NCI-H1694 (cell line): Measurements from ENCODE around the gene FBLN7.
"Not testable (repeated sequence)": the region's sequence is repeated elsewhere in the genome, so short reads cannot be mapped to it uniquely, and the experiment has no call there.

Experiments used
- DNase-seq: peaks from one replicate; lab custom pipeline; 2025; lab: John Stamatoyannopoulos, UW

The FBLN7 gene, protein sequence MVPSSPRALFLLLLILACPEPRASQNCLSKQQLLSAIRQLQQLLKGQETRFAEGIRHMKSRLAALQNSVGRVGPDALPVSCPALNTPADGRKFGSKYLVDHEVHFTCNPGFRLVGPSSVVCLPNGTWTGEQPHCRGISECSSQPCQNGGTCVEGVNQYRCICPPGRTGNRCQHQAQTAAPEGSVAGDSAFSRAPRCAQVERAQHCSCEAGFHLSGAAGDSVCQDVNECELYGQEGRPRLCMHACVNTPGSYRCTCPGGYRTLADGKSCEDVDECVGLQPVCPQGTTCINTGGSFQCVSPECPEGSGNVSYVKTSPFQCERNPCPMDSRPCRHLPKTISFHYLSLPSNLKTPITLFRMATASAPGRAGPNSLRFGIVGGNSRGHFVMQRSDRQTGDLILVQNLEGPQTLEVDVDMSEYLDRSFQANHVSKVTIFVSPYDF

DNA sequence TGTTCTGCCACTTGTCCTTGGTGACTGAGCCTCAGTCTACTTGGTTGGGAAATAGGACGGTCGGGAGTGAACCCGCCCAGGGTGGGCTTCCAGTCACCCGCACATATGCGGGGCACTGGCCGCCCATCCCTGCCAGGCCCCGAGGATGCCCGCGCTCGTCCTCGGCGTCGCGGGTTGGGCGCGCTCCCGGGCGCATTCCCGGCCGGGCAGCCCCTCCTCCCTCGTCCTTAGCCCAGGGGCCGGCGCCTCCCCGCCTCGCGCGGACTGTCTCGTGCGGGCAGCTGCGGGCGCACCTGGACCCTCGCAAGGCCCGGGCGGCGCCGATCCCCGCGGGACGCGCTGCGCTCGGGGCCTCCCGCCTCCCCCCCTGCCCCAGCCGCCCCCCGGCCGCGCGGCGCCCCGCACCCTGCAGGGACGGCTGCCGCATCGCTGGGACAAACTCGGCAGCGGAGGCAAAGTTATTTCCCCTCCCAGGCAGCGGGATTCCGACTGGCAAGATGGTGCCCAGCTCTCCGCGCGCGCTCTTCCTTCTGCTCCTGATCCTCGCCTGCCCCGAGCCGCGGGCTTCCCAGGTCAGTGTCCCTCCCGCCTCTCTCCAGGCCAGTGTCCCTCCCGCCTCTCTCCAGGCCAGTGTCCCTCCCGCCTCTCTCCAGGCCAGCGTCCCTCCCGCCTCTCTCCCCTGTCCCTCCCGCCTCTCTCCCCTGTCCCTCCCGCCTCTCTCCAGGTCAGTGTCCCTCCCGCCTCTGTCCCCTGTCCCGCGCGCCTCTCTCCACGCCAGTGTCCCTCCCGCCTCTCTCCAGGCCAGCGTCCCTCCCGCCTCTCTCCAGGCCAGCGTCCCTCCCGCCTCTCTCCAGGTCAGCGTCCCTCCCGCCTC lies at the start of gene FBLN7:
TSS of gene FBLN7 (plus strand) at position 227 of the 874 bp plus-strand sequence. CDS start at position 498, 271 bp downstream.
- peak; percentile 16 for DNase-seq

DNA sequence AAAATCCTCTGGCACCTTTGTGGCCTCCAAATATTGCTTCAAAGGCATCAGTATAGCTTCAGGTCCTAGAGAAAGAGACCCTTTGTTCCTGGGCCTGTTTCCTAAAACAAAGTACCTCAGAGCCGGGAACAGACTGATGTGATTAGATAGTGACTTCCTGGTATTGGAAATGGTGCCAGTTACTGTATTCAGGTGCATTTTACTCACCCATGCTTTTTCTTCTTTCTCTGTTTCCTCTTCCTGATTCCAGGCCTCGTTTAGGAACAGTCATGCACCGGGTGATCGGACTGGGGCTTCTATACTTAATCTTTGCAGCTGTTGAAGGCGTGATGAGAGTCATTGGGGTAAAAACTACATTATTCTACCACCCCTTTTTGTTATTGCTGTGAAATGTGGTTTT lies 48.8 kb upstream of the FBLN7 start:
- DNase-seq = no peak

DNA sequence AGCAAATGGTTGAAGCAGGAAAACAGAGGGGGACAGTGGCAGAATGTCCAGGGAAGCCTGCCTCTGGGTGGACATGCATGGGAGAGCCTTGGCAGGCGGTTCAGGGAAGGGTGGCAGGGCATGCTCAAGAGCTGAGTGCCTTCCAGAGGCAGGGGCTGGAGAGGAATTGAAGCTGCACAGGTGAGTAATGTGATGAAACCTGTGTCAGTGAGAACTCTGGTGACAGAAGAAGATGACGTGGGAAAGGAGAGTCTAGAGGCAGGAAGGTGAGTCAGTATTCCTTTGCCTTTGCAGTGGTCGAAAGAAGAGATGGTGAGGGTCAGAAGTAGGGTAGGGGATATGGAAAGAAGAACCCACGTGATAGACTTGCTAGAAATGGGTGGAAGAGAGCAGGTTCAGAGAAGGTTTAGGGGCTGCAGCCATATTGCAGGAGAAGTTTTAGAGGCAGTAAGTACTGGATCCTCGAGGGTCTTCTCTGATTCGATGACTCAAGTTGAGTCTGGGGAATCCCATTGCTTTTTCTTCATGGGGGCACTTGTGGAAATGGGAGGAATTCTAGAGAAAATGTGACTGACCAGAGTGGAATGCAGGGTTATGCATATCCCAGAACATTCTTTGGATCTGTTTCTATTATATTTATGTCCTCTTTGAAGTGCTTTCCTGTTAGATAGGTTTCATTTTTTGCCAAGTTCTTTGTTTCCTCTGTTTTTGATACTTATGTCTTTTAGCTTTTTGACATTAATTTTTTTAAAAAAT lies 45.7 kb upstream of the FBLN7 start:
- no peak for DNase-seq

DNA sequence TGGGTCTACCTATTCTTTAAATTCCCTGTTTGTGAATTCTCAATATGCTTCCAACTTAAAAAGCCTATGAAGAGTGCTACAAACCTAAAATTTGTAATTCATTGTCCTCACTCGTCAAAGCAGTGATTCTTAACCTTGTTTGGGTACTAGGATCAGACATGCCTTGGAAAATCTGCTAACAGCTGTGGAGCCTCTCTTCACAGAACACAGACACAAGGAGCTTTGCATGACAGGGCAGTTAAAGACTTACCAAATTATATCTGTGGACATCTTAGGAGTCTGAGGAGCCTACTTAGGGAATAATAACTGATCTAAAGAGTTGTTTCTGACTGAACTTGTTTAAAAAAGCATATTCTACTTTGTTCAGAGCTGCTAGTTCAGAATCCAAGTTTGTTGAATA lies 45.0 kb upstream of the FBLN7 start:
- DNase-seq = no peak

DNA sequence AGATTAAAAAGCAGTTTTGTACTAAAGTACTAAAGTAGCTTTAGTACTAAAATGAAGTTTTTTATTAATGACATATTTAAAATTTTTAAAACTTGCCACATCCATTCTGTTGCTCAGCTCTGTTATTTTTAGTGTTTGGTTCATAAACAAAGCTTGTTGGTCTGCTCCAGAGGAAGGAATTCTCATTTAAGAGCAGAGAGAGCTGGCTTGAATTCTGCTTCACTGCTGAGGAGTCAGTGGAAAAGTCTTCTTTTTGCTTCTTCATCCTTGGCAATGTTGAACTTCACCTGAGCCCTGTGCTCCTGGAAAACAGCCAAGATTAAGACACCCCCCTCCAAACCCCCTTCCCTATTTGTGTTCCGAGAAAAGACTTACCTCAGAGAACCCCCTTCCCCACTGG lies 42.5 kb upstream of the FBLN7 start:
- DNase-seq = no peak

DNA sequence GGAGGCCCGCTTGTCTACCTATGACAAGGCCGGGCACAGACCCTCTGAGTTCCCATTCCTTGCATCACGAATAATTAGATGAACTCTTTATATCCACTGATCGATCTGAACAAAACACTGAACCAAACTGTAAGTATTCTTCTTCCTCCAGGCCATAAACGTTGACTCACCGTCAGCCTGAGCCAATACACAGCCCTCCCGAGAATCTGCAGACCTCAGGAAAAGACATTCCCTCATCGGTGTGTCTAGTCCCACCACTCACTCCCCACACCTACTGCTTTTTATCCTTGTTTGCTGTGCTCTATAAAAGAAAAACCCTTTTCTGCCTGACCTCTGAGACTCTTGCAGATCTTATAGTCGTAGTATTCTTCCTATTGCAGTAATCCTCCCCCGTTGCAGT lies 42.1 kb upstream of the FBLN7 start:
- DNase-seq = no peak

DNA sequence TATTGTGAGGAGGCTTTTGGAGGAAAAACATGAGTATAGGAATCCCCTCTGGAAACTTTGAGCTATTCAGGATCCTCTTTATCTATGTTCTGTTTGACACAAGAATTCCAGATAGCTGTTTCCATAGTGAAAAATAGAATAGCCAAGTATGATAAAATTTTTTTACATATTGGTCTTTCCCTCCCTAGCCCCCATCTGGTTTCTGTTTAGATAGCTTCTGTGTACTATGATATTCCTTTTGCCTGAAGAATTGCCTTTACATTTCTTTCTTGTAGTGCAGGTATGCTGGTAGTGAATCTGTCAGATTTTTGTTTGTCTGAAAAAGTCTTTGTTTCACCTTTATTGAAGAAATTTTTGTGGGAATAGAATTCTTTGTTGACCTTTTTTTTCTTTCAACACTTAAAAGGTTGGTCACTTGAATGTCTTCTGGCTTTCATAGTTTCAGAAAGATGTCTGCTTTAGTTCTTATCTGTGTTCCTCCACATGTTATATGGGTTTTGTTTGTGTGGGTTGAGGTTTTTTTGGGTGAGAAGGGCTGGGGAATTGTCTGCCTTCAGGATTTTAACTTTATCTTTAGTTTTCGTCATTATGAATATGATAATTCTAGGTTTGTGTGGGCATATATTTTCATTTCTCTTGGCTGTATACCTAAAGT lies 29.9 kb upstream of the FBLN7 start:
- no peak for DNase-seq

DNA sequence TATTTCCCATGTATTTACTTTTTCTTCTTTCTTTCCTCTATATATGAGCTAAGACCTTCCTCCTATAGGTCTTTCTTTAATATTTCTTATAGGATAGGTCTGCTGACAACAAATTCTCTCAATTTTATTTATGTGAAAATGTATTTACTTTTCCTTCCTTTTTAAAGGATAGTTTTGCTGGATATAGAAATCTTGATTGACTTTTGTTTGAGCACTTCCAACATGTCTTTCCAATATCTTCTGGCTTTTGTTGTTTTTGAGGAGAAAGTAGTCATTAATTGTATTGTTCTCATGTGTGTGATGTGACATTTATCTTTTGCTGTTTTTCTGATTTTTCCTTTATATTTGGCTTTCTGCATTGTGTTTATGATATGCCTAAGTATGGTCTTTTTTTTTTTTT lies 28.9 kb upstream of the FBLN7 start:
- no peak for DNase-seq

DNA sequence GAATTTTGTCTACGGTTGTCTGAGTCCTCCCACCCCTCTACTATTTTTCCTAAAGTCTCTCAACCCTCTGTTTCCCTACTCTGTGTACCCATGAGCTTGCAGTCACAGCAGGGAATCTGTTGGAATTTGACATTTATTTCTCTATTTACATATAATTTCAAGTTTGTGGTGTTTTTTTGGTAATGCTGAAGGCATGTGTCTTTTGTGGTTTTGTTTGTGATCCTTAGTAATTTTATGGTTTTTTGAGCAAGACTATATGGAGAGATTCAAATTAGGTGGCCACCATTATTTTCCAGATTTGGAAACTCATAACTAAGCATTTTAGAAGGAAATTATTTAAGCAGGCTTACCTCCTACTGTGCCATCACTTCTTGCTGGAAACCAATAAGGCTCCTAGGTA lies 27.2 kb upstream of the FBLN7 start:
- DNase-seq = no peak

DNA sequence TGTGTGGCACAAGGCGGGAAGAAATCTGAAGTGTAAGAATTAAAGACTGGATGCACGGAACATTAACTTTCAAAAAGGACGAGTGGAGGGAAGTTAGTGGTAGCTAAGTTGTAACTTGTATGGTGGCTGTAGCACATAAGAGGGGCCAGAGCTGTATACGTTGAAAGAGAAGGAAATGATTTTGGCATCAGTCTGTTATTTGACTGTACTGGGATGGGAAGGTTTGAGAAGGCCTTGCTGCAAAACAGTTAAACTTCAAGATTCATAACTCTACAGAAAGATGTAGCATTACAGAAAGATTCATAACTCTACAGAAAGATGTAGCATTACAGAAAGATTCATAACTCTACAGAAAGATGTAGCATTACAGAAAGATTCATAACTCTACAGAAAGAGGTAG lies 24.8 kb upstream of the FBLN7 start:
- DNase-seq = not testable (repeated sequence)

DNA sequence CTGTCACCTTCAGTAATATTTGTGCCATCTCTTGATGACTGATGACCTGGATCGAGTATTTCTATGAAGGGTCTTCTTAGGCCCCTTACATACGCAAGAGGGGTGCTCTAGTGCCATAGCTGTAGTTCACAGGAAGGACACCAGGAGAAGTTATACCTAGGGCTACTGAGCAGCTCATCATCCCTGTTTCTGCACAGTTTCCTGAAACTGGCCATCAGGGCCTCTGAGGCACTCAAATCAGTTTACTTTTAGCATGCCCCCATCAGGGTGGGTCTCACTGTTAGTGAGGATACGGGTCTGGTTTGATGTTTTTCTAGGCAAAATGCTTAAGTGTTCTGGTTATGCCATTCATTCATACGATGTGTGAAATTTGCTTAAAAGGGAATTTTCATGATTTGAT lies 20.0 kb upstream of the FBLN7 start:
- DNase-seq = no peak

DNA sequence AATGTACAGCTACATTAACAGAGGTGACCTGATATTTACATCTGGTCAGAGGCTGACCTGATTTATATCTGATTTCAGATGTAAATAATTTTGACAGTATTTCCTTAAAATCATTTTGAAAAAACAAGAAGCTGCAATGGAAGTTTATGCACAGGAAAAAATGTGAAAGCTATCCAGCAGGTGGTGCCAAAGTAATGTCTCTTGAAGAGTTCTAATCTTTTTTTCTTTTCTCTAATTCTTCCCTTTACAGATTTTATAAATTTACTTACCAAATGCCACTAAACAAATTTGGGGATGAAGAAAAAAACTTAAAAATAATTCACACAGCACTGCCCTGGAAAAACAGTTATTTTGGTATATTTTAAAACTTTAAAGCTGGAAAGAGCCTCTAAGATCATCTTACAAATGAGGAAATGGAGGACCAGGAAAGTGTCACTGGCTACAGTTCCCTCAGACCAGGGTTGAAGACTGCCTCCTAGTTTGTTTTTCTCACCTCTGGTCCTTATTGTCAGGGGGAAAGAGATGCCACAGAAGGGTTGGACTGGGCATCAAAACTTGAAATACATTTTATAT lies 16.4 kb upstream of the FBLN7 start:
- peak; percentile 80 for DNase-seq

DNA sequence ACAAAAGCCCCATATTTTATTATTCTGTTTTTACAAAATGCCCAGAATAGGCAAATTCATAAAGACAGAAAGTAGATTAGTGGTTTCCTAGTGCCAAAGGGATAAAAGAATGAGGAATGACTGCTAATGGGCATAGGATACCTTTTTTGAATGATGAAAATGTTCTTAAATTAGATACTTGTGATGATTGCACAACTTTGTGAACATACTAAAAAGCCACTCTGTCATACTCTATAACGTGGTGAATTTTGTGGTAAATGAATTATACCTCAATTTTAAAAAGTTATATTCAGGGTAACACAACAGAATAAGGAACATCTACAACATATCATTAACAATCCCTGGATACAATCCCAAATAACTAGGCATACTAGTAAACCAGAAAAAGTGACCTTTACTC lies 9.1 kb upstream of the FBLN7 start:
- no peak for DNase-seq

DNA sequence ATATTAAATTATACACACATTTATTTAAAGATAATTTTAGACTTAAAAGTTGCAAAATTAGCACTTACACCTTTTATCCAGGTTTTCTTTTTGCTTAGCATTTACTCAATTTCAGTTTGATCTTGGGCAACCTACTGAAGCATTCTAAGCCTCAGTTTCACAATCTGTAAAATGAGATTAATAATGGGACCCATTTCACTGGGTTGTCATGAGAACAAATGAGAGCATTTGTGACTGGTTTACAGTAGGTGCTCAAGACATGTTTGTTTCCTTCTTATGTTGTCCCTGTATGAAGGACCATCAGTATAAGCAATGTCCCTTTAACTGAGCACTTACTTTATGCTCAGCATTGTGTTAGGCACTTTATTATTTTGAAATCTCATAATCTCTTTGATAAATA lies 4.8 kb upstream of the FBLN7 start:
- no peak for DNase-seq

DNA sequence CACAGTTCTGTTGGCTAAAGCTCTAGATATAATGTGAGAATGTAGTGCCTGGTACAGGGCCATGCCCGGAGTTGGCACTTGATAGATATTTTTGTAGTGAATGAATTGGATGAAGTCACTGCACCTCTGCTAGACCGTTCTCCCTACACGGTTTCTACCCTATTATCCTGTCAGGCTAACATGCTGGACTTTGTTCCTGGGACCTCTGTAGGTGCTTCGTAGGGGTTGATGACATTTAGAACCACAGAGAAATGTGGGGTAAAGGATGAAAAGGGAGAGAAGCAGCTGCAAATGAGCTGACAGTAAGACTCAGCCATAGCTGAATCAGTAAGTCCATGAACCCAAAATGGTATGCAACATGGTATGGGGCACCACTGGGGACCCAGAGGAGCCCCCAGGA lies 4.1 kb upstream of the FBLN7 start:
- DNase-seq = no peak

DNA sequence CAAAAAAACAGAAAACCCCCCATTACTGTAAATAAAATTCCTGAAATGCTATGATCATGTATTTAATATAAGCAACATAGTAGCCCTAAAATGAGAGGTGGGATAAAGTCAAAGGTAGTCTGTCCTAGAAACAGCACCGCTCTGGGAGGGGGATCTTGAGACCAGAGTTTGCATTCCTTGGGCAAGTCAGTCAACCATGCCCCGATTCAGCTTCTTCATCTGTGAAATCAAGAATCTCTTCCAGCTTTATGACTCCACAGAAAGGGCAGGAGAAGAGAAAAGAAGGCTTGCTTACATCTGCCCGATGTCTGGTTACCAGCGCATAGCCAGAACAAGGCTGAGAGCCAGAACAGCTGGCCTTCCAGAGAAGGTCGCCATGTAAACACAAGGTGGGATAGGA lies 2.1 kb upstream of the FBLN7 start:
- no peak for DNase-seq

DNA sequence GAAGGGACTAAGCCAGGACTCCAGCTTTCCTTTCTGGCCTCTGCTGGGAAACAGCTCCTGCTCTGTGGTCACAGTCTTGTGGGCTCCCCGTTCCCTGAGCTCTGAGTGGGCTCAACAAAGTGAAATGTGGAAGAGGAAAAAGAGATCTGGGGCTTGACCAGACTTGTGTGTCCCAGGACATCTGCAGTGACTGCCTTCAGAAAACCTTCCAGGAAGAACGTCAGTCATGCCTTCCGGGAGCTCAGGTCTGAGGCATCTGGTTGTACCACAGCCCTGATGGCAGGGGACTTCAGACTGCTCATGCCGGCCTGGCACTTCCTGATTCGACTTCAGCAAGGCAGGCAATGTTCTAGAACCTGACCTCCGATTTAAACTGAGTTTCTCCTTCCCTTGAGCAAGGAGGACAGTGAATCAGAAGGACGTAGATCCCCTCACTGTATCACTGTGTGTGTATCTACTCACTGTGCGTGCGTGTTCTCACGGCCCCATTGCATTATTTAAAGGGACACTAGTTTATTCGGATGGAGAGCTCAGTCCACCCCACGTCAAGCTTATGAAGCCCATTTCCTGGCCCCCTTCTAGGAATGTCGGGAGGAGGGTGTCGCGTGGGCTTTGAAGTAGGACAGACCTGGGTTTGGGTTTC lies 548 bp upstream of the FBLN7 start:
- DNase-seq = no peak

DNA sequence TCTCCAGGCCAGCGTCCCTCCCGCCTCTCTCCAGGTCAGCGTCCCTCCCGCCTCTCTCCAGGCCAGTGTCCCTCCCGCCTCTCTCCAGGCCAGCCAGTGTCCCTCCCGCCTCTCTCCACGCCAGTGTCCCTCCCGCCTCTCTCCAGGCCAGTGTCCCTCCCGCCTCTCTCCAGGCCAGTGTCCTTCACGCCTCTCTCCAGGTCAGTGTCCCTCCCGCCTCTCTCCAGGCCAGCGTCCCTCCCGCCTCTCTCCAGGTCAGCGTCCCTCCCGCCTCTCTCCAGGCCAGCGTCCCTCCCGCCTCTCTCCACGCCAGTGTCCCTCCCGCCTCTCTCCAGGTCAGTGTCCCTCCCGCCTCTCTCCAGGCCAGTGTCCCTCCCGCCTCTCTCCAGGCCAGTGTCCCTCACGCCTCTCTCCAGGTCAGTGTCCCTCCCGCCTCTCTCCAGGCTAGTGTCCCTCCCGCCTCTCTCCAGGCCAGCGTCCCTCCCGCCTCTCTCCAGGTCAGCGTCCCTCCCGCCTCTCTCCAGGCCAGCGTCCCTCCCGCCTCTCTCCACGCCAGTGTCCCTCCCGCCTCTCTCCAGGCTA lies 939 bp downstream of the FBLN7 start:
- DNase-seq = not testable (repeated sequence)

DNA sequence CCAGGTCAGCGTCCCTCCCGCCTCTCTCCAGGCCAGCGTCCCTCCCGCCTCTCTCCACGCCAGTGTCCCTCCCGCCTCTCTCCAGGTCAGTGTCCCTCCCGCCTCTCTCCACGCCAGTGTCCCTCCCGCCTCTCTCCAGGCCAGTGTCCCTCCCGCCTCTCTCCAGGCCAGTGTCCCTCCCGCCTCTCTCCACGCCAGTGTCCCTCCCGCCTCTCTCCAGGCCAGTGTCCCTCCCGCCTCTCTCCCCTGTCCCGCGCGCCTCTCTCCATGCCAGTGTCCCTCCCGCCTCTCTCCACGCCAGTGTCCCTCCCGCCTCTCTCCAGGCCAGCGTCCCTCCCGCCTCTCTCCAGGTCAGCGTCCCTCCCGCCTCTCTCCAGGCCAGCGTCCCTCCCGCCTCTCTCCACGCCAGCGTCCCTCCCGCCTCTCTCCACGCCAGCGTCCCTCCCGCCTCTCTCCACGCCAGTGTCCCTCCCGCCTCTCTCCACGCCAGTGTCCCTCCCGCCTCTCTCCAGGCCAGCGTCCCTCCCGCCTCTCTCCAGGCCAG lies 1.5 kb downstream of the FBLN7 start:
- not testable (repeated sequence) for DNase-seq

DNA sequence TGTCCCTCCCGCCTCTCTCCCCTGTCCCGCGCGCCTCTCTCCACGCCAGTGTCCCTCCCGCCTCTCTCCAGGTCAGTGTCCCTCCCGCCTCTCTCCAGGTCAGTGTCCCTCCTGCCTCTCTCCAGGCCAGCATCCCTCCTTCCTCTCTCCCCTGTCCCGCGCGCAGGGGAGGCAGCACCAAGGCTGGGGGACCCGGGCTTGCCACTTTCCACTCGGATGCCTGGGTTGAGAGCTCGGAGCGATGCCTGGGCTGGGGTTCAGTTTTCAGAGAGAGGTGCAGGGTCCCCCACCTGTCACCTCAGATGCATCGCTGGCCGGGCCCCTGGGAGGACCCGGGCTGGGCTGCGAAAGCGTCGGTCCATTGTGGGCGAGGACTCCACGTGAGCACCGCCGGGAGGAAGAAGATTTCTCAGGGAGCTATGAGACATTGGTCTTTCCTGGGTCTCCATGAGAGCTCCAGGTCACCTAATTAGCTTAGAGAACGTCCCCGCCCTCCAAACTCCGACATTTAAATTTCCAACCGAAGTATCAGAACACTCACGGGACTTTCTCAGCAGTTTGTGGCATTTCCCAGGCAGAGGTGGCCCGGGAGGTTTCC lies 2.1 kb downstream of the FBLN7 start:
- no peak for DNase-seq
